Fibroblast of peridontal ligament (primary cell): ENCODE data around the gene MCTP1.

Experiments used
- DNase-seq: peaks from one replicate; pipeline ENCODE4 v3.0.0-alpha.2; 2010; ENCODE audit errors: extremely low read depth

Gene MCTP1

GRCh38 chr5:94702729-94703128 lies 582.2 kb downstream of the MCTP1 start:
- no peak for DNase-seq

GRCh38 chr5:94700592-94700991 lies 584.3 kb downstream of the MCTP1 start:
- DNase-seq: no peak

- DNase-seq: no peak
Measured at GRCh38 chr5:94699562-94699961, 585.3 kb downstream of the MCTP1 start.

DNA sequence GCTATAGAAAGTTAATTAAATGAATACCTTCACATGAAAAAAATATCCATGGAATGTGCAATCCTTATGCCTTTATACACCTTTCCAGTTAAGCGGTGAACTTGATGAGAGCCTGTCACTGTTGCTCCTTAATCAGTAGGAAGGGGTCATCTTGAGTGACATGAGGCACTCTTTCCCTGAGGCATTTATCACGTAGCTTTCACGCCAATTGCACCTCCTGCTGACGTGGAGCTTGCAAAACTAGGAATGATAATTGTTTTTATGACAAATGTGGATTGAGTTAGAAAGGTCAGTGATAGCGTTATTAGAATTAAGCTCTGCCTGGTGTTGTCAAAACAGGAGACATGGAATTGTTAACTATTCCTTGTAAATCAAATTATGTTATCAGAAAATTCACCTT lies 586.7 kb downstream of the MCTP1 start:
- DNase-seq: no peak

- peak; percentile 53 for DNase-seq
Measured at GRCh38 chr5:94694671-94695070, 590.2 kb downstream of the MCTP1 start.

GRCh38 chr5:94693845-94694370 lies 591.0 kb downstream of the MCTP1 start:
- no peak for DNase-seq

DNA sequence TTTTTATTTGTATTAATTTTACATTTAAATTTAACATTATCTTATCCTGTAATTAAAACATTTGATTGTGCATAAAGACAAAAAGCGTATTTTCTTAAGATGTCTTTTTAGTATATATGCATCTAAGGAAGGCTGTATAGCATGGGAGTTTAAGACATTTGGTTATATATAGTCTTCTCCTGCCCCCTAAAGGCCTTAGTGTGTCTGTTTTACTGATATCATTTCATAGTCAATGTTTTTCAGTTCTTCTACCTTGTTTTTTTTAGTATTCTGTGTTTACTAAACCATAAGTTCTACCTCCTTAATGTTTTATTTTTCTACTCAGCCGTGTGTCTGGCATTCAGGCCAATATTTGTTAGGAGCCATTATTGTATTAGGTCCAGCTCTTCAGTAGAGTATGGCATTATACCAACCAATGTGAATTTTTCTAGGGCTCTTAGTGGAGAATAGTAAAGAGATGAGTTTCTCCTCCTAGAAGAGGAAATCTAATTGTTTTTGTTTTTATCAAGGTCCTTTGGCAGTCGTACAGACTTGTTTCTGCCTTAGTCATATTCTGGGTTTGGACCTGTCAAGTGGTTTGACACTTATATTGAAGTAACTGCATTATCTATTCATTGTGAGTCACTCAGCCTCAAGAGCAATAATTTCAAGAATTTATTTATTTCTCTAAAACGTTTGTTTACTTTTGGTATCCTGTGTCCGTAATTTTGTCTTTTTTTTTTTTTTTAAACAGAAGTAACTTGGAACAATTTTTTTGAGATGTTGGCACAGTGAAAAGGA lies 591.7 kb downstream of the MCTP1 start:
- DNase-seq: peak; percentile 78

DNA sequence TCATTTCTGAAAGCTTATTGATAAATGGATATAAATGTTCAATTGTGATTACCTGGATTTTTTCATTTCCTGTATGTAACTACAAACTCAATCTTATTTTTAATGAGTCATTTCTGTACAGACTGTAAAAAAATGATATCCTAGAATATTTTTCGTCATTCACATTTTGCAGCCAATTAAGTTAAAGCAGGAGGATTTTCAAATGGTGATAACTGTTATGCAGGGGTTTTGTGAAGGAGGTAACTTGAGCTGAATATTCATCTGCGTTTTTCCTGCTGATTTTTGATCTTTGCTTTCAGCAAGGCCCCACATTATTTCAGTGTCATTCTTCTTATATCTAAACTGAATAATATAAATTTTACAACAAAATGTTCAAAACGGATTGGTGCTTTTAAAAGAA lies 592.3 kb downstream of the MCTP1 start:
- no peak for DNase-seq

- DNase-seq: peak; percentile 40
Measured at GRCh38 chr5:94691949-94692348, 592.9 kb downstream of the MCTP1 start.

DNA sequence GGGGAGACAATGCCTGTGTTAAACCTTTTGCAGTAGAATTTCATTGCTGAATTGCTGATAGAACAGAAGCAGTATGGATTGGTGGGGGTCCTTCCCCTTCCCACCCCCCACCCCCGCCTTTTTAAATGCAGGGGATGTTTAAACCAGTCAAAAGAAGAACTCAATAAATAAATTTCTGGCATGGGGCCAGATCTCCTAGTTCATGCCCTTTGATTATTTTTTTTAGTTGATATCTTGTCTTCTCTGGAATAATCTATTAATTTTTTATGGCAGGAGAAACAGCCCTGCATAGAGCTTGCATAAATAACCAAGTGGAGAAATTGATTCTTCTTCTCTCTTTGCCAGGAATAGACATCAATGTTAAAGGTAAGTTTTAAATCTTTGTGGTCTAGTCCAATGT lies 593.6 kb downstream of the MCTP1 start:
- DNase-seq: no peak

DNA sequence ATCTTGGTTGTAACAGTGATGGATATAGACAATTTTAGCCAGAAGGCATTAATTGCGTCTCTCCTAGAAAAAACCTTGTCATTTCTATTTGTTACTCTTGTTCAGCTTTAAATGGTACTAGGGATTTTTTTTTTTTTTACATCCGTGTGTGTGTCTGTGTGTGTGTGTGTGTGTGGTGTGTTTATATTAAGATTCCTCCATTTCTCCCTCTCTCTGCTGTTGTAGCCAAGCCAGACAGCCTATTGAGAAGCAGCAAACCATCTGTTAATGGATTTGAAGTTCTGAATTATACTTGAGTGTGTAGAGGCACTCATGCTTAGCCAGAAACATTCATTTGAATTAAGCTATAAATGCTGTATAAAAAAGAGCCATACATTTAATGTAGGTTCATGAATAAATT lies 594.1 kb downstream of the MCTP1 start:
- DNase-seq: peak; percentile 45

DNA sequence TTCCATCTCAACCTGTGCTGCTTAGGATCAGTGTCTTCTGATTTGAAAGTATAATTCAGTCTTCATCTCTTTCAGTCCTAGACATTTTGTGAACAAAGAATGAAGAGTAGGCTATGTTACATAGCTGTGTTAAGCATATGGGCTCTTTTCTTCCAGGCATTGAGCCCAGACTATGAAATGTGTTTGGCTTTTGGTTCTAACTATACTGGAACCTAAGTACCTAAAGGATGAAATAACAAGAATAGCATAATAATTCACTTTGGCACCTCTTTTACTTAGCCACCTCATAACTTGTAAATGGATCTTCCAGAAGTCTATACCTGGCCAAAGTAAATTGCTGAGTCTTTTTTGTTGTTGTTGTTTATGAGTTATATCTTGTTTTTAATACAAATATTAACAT lies 595.0 kb downstream of the MCTP1 start:
- peak; percentile 8 for DNase-seq

DNA sequence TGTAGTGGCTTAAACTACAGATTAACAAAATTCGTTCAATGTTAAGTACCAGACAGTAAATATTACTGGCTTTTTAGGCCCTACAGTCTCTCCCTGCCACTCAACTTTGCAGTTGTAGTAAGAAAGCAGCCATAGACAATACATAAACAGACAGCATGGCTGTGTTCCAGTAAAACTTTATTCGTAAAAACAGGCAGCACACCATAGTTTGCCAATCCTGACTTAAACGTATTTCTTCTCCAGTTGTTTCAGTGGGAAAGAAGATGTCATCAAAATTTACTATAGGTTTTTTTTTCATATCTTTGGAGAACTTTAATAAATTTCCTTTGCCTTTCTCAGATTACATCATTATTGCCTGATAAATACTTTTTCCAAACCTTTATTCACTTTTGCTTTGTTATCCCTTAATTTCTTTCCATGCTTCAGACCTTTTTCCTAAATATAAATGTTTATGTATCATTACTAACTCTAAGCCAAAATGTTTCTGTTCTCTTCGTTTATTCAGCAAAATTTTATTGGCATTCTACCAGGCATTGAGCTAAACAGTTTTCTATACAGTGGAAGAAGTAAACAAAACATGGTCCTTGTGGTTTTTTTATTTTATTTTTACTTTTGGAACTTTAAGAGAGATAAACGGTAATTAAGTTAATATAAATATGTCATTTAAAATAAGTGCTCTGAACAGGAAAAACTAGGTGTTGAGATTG lies 601.9 kb downstream of the MCTP1 start:
- DNase-seq: no peak

GRCh38 chr5:94675965-94676618 lies 608.8 kb downstream of the MCTP1 start:
- DNase-seq: no peak

DNA sequence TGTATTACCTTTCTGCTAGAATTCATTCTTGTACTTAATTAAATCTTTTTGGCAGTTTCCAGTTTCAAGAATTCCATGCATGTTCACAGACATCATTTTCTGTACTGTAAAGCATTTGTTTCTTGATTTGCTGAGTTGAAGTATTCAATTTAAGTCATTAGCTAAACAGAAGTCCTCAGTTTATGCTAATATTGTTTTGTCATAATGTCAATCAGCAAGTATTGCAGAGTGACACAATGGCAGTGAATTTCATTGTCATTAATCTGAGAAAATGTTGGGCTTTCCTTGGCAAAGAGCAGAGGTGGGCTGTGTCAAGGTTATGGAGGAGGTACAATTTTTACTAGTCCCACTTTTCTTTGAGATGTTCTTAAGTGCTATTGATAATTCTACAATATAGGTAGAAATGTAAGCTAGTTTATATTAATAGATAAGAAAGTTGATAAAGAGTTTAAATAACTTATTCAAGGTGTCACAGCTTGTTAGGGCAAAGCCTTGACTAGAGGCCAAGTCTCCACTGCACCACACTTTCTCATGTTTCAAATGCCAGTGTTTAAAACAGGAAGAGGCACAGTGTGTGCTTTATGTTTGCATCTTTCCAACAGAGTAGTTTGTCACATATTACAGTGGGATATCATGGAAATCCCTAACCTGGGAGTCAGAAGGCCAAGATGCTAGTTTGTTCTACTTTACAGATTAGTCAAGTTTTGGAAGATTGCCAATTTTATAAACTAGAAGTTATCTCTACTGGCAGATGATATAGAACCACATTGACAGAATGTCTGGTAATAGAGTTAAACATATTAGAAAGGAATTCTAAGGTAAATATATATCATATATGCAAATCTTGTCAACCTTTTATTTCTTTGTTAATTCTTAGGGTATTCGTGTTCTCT lies 610.2 kb downstream of the MCTP1 start:
- peak; percentile 17 for DNase-seq

- DNase-seq: no peak
Measured at GRCh38 chr5:94672746-94673145, 612.1 kb downstream of the MCTP1 start.

DNA sequence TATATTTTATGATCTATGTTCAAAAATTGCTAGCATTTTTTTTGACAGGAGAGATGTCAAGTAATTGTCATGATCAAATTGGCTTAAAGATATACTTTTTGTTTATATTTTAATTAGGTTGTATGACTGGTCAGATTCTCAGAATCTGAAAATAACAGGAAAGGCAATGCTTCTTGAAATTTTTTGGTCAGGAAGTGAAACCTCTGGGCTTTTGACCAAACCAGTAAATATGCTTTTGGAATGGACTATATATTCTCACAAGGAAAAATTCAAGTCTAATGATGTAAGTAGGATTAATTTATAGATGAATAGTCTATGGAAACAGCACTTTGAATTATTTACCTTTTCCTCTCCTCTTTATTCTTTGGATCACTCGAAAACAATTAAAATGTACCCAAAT lies 614.2 kb downstream of the MCTP1 start:
- peak; percentile 77 for DNase-seq

DNA sequence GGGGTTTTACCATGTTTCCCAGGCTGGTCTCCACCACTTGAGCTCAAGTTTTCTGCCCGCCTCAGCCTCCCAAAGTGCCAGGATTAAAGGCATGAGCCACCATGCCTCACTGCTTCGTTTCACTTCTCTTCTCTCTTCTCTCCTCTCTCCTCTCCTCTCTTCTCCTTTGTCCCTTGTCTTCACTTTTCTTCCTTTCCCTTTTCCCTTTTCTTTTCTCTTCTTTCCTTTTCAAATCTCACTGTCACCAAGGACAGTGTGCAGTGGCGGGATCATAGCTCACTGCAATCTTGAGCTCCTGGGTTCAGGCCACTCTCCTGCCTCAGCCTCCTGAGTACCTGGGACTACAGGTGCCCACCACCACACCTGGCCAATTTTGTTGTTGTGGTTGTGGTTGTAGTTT lies 617.0 kb downstream of the MCTP1 start:
- no peak for DNase-seq

GRCh38 chr5:94661086-94661485 lies 623.8 kb downstream of the MCTP1 start:
- no peak for DNase-seq

- DNase-seq: no peak
Measured at GRCh38 chr5:94660506-94660905, 624.4 kb downstream of the MCTP1 start.

DNA sequence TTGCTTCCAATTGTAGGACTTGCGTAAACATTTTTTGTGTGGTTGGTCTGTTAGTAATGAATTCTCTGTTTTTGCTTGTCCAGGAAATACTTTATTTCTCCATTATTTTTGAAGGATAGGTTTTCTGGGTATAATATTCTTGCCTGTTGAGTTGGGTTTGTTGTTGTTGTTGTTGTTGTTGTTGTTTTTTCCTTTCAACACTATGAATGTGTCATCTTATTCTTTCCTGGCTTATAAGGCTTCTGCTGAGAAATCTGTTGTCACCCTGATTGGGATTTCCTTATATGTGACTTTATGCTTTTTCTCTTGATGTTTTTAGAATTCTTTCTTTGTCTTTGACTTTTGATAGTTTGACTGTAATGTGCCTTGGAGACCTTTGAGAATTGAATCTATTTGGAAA lies 626.6 kb downstream of the MCTP1 start:
- no peak for DNase-seq
